ENCODE measurements around the gene PTPN14. TPM values are rescaled to one million over a fixed set of nuclear protein-coding genes. Genes with fewer than 3 reads are reported as not detected.

The PTPN14 gene
- total RNA-seq (2014; rRNA removed; shearing (Covaris generic)): 60.0 and 70.2 TPM in 2 replicates
- 18.0 and 18.7 TPM in 2 replicates for polyA plus RNA-seq (2016; fragmentation: Nextera tagmentation; extraction: Ambion mirVana)
- long read RNA-seq, partial matches to known transcripts: 5 of 7 reads
- long read RNA-seq, other reads (novel, unspliced or antisense): 2 of 7 reads

GRCh38 chr1:214551436-214552173 is at the start of gene PTPN14:
Gene PTPN14 (minus strand): TSS chr1:214551602. CDS start chr1:214464803, 86,799 bp downstream.
- Histone ChIP-seq H3F3A (replicated peaks; ENCODE audit: low read depth) (peaks cover 7% of the 10 kb centered on the region; the same call in 1 of the 2 replicates), H3K27me3 (ENCODE audit: insufficient read depth) (no peaks in the 10 kb centered on the region), H2AFZ (0 out of 2 replicates have a peak within 1 kb of the TSS, but pooled peaks have one; percentile 9), H4K20me1 (replicated peaks; ENCODE audit: insufficient read depth) (peaks cover 9% of the 10 kb centered on the region), H3K4me2 (peak within 1 kb of the TSS; percentile 85), H3K9me2 (ENCODE audit: insufficient read depth) (no peaks in the 10 kb centered on the region), H3K36me3 (ENCODE audit: insufficient read depth) (no peaks in the 10 kb centered on the region), H3K27ac (ENCODE audit: low read depth) (peak within 1 kb of the TSS; percentile 100), H3K79me2 (replicated peaks; ENCODE audit: insufficient read depth) (peaks cover 45% of the 10 kb centered on the region), H3K4me1 (ENCODE audit: insufficient read depth) (peaks cover 43% of the 10 kb centered on the region), H3K4me3 (peak within 1 kb of the TSS; percentile 87)
- peaks cover 21% of the 10 kb centered on the region for H3K27me3 Mint-ChIP-seq (ENCODE audit: insufficient read depth, low read depth, poor library complexity)
- no peaks in the 10 kb centered on the region for H3K36me3 Mint-ChIP-seq (ENCODE audit: low read depth)
- H3K9me3 Mint-ChIP-seq: no peaks in the 10 kb centered on the region
- peak within 1 kb of the TSS; percentile 100 for H3K27ac Mint-ChIP-seq
- TF ChIP-seq REST (IDR thresholded peaks at IDR 0.05; ENCODE audit: unreplicated experiment) (no peak), EZH2 (IDR thresholded peaks at IDR 0.05; ENCODE audit: low read depth, unreplicated experiment) (no peak), EZH2phosphoT487 (IDR thresholded peaks at IDR 0.05; ENCODE audit: unreplicated experiment) (no peak), STAT1 (IDR thresholded peaks at IDR 0.05; ENCODE audit: unreplicated experiment) (no peak), JUNB (IDR thresholded peaks at IDR 0.05; ENCODE audit: unreplicated experiment) (no peak), ZNF114 (CRISPR knock-in tag; IDR thresholded peaks at IDR 0.05) (no peak), ZNF331 (CRISPR knock-in tag; IDR thresholded peaks at IDR 0.05; ENCODE audit: low read depth) (no peak), CREB1 (CRISPR knock-in tag; IDR thresholded peaks at IDR 0.05; ENCODE audit: low read depth) (peak; percentile 88), ETS1 (IDR thresholded peaks at IDR 0.05) (peak; percentile 37; the same call in 1 of the 2 replicates), POLR2AphosphoS5 (IDR thresholded peaks at IDR 0.05; ENCODE audit: low read depth) (peak; percentile 60), NANOG (IDR thresholded peaks at IDR 0.05; ENCODE audit: borderline replicate concordance) (no peak)
- TF ChIP-seq, protein P1, sequence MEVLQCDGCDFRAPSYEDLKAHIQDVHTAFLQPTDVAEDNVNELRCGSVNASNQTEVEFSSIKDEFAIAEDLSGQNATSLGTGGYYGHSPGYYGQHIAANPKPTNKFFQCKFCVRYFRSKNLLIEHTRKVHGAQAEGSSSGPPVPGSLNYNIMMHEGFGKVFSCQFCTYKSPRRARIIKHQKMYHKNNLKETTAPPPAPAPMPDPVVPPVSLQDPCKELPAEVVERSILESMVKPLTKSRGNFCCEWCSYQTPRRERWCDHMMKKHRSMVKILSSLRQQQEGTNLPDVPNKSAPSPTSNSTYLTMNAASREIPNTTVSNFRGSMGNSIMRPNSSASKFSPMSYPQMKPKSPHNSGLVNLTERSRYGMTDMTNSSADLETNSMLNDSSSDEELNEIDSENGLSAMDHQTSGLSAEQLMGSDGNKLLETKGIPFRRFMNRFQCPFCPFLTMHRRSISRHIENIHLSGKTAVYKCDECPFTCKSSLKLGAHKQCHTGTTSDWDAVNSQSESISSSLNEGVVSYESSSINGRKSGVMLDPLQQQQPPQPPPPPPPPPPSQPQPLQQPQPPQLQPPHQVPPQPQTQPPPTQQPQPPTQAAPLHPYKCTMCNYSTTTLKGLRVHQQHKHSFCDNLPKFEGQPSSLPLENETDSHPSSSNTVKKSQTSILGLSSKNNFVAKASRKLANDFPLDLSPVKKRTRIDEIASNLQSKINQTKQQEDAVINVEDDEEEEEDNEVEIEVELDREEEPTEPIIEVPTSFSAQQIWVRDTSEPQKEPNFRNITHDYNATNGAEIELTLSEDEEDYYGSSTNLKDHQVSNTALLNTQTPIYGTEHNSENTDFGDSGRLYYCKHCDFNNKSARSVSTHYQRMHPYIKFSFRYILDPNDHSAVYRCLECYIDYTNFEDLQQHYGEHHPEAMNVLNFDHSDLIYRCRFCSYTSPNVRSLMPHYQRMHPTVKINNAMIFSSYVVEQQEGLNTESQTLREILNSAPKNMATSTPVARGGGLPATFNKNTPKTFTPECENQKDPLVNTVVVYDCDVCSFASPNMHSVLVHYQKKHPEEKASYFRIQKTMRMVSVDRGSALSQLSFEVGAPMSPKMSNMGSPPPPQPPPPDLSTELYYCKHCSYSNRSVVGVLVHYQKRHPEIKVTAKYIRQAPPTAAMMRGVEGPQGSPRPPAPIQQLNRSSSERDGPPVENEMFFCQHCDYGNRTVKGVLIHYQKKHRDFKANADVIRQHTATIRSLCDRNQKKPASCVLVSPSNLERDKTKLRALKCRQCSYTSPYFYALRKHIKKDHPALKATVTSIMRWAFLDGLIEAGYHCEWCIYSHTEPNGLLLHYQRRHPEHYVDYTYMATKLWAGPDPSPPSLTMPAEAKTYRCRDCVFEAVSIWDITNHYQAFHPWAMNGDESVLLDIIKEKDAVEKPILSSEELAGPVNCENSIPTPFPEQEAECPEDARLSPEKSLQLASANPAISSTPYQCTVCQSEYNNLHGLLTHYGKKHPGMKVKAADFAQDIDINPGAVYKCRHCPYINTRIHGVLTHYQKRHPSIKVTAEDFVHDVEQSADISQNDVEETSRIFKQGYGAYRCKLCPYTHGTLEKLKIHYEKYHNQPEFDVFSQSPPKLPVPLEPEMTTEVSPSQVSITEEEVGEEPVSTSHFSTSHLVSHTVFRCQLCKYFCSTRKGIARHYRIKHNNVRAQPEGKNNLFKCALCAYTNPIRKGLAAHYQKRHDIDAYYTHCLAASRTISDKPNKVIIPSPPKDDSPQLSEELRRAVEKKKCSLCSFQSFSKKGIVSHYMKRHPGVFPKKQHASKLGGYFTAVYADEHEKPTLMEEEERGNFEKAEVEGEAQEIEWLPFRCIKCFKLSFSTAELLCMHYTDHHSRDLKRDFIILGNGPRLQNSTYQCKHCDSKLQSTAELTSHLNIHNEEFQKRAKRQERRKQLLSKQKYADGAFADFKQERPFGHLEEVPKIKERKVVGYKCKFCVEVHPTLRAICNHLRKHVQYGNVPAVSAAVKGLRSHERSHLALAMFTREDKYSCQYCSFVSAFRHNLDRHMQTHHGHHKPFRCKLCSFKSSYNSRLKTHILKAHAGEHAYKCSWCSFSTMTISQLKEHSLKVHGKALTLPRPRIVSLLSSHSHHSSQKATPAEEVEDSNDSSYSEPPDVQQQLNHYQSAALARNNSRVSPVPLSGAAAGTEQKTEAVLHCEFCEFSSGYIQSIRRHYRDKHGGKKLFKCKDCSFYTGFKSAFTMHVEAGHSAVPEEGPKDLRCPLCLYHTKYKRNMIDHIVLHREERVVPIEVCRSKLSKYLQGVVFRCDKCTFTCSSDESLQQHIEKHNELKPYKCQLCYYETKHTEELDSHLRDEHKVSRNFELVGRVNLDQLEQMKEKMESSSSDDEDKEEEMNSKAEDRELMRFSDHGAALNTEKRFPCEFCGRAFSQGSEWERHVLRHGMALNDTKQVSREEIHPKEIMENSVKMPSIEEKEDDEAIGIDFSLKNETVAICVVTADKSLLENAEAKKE (CRISPR knock-in tag; IDR thresholded peaks at IDR 0.05): no peak
- TF ChIP-seq, protein P2, sequence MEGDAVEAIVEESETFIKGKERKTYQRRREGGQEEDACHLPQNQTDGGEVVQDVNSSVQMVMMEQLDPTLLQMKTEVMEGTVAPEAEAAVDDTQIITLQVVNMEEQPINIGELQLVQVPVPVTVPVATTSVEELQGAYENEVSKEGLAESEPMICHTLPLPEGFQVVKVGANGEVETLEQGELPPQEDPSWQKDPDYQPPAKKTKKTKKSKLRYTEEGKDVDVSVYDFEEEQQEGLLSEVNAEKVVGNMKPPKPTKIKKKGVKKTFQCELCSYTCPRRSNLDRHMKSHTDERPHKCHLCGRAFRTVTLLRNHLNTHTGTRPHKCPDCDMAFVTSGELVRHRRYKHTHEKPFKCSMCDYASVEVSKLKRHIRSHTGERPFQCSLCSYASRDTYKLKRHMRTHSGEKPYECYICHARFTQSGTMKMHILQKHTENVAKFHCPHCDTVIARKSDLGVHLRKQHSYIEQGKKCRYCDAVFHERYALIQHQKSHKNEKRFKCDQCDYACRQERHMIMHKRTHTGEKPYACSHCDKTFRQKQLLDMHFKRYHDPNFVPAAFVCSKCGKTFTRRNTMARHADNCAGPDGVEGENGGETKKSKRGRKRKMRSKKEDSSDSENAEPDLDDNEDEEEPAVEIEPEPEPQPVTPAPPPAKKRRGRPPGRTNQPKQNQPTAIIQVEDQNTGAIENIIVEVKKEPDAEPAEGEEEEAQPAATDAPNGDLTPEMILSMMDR (conservative IDR thresholded peaks at IDR 0.05; ENCODE audit: low read depth in 2 of 2): peak; percentile 20 to 30; a peak in 3 of 4 replicates
- ATAC-seq: peak; percentile 72
- H3K4me3 Mint-ChIP-seq: peak within 1 kb of the TSS; percentile 93
- H3K4me1 Mint-ChIP-seq: peaks cover 46% of the 10 kb centered on the region
- peak; percentile 97 for DNase-seq (ENCODE audit: low spot score)

Measured in GM23338 (cell line).